SK-N-MC (cell line): ENCODE measurements around the gene HUNK.

Experiments used
- EZH2 ChIP-seq: fragments of 200-600 bp; sonication (generic); IDR thresholded peaks from one replicate; pipeline ENCODE4 v1.6.1; 2017; ENCODE audit warnings: antibody characterized with exemption
- POLR2AphosphoS5 ChIP-seq: IDR thresholded peaks from 2 replicates; pipeline ENCODE4 v1.6.1; 2012; ENCODE audit warnings: mild to moderate bottlenecking, low read depth, low read length, borderline replicate concordance

DNA sequence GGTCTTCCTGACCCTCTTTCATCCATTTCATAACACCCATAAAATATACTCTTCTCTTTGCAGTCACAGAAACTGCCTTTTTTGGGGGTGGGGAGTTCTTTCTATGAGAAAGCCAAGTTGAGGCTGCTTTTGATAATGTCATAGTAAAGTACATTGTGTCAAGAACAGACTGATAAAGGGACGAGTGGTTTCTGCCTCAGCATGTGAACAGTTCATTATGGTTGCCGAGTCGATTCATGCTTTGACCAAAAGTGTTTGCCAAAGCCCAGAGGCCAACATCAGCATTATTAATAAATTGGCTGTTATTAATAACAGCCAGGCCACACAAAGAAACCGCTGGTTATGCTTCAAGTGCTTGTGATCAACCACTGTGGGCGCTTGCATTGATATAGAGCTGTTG is 162.0 kb downstream of the HUNK start:
- no peak for TF ChIP-seq POLR2AphosphoS5
- no peak for TF ChIP-seq EZH2
